K562 (cell line): ENCODE data around the gene SFMBT2.

Experiments
- CEBPG ChIP-seq, 3 experiments: fragments of 200-800 bp in 1 of 3; sonication (Bioruptor generic) in 1 of 3; sonication (generic) in 1 of 3; formaldehyde crosslinking in 1 of 3; IDR thresholded peaks in 2 of 3; conservative IDR thresholded peaks in 1 of 3; 2 replicates each; pipeline versions ENCODE4 v1.6.1 to v1.8.0; 2016 to 2022; ENCODE audit warnings: missing compliant biosample characterization in 2 of 3, missing genetic modification characterization in 2 of 3, mild to moderate bottlenecking in 1 of 3, missing genetic modification reagents in 1 of 3
- CTCF ChIP-seq, 3 experiments: IDR thresholded peaks in 2 of 3; conservative IDR thresholded peaks in 1 of 3; 2 replicates each; pipeline ENCODE4 v1.5.1; 2011 to 2012; ENCODE audit warnings: low read length in 3 of 3, mild to moderate bottlenecking in 3 of 3, control low read depth in 2 of 3, improper control_type of control experiment in 1 of 3, inconsistent platforms in 1 of 3, low read depth in 1 of 3, mixed read lengths in 1 of 3, moderate library complexity in 1 of 3; ENCODE audit not compliant: insufficient read depth in 2 of 3
- FOXK2 ChIP-seq, 2 experiments: fragments of 450-650 bp; IDR thresholded peaks in 1 of 2; conservative IDR thresholded peaks in 1 of 2; 2 replicates each; pipeline ENCODE4 v1.6.1; 2016; ENCODE audit warnings: low read depth in 2 of 2, mild to moderate bottlenecking in 1 of 2
- HOMEZ ChIP-seq: fragments of 250-450 bp; sonication (Bioruptor Pico); IDR thresholded peaks from 2 replicates; pipeline ENCODE4 v1.4.0; 2020; ENCODE audit warnings: mild to moderate bottlenecking, moderate library complexity
- TBP ChIP-seq: optimal IDR thresholded peaks from 2 replicates; pipeline ENCODE3; 2011; ENCODE audit warnings: low read depth, low read length, improper control_type of control experiment
- ZNF830 ChIP-seq: fragments of 250-450 bp; sonication (Bioruptor Pico); IDR thresholded peaks from 2 replicates; pipeline ENCODE4 v1.5.0; 2021; ENCODE audit warnings: mild to moderate bottlenecking

DNA sequence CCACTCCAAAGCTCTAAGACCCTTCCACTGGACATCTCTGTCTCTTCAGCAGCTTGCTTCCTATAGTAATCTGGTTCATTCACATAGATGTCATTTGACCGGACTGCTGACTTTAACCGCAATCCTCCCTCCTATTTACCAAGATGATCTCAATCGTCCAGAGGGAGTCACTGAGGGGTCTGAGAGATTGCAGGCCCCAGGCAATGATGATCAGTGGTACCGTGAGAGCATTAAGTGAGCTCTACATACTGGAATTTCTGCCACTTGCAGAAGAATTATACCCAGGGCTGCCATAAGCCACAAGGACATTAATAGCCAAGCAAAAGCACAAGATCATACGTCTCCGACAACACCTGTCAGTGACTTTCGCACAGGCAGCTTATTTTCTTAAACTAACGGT, 245.9 kb downstream of the SFMBT2 start:
- TF ChIP-seq TBP (no peak), HOMEZ (CRISPR knock-in tag) (no peak), ZNF830 (CRISPR knock-in tag) (no peak), CEBPG (CRISPR knock-in tag; IDR thresholded peaks at IDR 0.05) (no peak), CEBPG (tag; conservative IDR thresholded peaks at IDR 0.05 in 1 of 2, IDR thresholded peaks at IDR 0.05 in 1 of 2) (no peak), CTCF (IDR thresholded peaks at IDR 0.05 in 2 of 3, conservative IDR thresholded peaks at IDR 0.05 in 1 of 3; ENCODE audit: insufficient read depth in 2 of 3, low read depth in 1 of 3, low read length in 3 of 3) (no peak), FOXK2 (conservative IDR thresholded peaks at IDR 0.05 in 1 of 2, IDR thresholded peaks at IDR 0.05 in 1 of 2; ENCODE audit: low read depth in 2 of 2) (no peak)
